Activated gamma-delta T cell treated with Interleukin-2 at 50 U/mL for 16 hours (primary cell): Measurements from ENCODE around the gene FOXS1.
A peak's percentile ranks its signal among the peaks of the same experiment; 100 is the strongest.
"Not testable (repeated sequence)": the region's sequence is repeated elsewhere in the genome, so short reads cannot be mapped to it uniquely, and the experiment has no call there.

Source experiments
- DNase-seq: peaks from one replicate; pipeline ENCODE4 v3.0.0-alpha.2; 2020

The FOXS1 gene

DNA sequence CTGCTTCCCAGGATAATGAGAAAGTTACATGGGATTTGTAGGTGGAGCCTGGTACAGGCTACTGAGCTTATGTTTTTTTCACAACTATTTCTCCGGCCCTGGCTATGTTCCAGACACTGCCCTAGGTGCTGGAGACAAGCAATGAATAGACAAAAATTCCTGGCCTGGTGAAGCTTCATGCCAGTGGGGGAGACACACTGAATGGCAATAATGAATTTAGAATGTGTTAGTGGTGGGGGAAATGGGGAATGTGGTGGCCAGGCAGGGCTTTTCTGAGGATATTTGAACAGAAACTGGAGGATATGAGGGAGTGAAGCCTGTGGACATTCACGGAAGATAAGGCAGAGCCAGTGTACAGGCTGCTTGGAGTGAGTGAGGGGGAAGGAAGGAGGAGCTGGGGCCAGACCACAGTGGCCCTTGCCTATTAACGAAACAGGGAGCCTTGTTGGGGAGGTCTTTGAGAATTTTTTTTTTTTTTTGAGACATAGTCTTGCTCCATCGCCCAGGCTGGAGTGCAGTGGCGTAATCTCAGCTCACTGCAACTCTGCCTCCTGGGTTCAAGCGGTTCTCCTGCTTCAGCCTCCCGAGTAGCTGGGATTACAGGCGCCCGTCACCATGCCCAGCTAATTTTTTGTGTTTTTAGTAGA lies 6.6 kb downstream of the FOXS1 start:
- no peak for DNase-seq

DNA sequence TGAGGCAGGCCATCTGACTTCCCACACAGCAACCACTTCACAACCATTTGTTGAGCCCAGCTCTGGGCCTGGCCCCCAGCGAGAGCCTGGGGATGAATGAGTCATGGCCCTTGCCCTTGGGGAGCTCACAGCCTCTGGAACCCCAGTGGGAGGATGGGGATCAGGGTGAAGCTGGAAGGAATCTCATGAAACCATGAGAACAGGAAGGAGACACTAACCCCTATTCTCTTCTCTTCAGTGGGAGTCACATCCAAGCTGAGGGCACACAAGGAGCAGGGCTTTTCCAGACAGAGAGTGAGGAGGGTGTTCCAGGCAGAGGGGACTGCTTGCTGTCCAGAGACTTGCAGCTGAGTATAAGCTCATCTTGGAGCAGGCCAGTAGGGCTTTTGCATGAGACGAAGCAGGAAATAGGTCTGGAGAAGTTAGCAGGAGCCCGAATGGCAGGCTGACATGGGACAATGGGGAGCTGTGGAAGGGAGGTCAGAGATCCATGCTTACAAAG lies 7.5 kb downstream of the FOXS1 start:
- no peak for DNase-seq

DNA sequence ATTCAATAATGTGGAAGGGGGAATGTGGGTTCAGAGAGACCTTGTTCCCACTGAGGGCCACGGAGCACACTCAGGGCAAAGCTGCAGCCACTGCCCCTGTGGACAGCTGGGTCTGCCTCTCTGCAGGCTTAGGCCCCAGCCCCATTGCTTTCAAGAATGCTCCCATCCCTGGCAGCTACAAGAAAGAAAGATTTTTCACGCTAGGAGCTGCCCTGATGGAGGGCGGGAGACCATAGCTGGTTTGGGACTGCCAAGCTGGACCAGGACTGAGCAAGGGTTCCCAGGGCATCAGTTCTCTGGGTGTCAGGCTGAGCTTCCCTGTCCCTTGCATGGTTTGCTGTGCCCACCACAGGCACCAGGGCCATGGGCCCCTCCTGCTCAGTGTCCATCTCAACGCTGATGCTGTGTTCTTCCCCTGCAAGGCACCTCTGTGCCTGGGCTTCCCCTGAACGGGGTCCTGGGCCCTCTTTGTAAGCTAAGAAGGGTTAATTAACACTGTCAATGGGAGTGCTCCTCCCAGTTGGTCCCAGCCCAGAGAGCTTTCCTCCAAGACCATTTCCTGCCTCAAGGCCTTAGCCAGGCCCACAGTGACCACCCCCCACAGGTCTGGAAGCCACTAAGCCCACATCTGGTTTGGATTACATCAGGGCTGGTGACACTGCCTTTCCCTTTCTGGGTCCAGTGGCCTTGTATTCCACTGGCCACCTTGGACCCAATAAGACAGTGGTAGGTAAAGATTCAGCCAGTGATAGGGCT lies 8.4 kb downstream of the FOXS1 start:
- no peak for DNase-seq

DNA sequence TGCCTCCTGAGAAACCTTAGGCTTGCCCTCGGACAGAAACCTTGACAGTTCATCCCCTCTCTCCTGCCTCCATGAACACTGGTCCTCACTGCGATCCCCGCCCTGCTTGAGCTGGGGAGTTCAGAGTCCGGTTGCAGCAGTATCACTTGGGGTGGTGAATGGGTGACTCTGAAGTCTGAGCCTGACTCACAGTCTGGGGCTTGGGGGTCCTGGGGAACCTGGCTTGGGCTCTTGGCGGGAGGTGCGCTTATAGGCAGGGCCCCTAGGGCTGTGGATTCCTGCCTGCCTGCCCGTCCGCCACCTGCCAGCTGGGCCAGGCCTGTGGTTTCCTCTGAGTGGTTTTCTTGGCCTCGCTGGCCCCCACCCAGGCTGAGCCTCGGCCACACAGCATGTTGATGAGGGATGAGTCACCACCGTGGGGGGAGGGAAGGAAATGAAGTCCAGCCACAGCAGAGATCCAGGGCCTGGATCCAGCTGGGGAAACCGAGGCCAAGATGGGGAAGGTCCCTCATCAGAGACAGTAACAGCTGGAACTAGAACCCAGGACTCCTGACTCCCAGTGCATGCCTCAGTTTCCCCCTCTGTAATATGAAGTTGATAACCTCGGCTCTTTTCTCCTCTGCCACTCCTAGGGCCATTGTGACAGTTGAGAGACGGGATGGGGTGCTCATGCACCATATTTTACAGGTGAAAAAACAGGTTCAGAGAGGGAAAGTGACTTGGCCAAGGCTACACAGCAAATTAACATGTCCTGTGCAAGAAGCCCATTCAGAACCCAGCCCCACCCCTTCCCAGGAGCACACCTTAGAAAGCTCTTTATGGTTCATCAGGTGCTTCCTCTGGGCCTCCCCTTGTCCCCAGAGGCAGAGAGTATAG lies 9.2 kb downstream of the FOXS1 start:
- peak; percentile 23 for DNase-seq

GRCh38 chr20:31835554-31835953 lies 9.8 kb downstream of the FOXS1 start:
- DNase-seq: no peak

GRCh38 chr20:31833931-31834521 lies 11.4 kb downstream of the FOXS1 start:
- no peak for DNase-seq

- peak; percentile 60 for DNase-seq
These were observed 12.1 kb downstream of the FOXS1 start for GRCh38 chr20:31833130-31833930.

- DNase-seq: no peak
These were observed 13.6 kb downstream of the FOXS1 start for GRCh38 chr20:31831771-31832306.

GRCh38 chr20:31831211-31831610 lies 14.2 kb downstream of the FOXS1 start:
- DNase-seq: no peak

DNA sequence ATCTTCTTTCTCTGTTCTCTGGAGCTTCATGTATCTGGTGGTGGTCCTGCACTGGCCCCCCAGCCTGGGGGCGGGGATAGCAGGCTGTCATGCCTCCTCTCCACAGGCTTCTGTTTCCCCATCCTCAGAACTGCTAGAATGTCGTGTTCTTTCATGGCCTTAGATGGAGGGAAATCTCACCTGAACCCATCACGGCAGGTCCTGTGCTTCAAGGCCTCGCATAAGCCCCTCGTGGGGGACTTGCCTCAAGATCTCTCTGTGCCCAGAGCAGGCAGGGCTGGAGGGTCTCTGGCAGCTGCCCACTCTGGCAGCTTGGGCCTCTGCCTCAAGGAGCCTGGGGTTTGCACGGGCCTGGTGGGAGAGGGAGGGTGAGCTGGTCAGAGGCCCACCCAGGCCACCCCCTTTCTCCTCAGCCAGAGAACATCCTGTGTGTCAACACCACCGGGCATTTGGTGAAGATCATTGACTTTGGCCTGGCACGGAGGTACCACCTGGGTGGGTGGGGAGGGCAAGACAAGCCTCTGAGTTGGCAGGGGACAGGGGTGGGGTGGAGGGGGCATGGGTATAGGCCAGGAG lies 14.9 kb downstream of the FOXS1 start:
- no peak for DNase-seq

DNA sequence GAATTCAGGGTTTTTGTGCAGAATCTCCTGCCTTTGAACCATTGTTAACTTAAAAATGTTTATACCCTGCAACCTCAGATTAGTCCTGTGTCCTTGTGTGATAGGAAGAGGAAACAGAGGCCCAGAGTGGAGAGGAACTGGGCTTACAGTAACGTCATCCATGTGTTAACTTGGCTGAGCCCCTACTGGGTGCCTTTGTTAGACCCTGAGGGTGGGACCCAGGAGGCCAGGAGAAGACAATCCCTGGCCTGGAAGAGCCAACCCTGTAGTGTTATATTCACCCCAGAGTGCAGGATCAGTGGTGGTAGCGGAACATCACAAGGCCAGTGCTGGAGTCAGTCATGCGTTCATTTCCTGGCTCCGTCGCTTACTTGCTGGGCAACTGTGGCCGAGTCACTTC lies 15.7 kb downstream of the FOXS1 start:
- DNase-seq: no peak

DNA sequence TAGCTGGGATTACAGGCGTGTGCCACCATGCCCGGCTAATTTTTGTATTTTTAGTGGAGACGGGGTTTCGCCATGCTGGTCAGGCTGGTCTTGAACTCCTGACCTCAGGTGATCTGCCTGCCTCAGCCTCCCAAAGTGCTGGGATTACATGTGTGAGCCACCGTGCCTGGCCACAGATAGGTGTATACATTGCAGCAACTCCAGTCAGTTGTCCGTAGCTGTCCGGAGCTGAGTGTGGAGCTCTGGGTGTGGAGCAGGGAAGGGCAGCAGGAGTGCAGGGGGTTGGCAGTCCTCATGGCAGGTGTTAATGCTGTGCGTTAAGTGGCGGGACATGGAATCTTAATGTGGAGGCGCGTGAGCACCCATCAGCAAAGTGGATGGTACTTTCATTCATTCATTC lies 17.4 kb downstream of the FOXS1 start:
- DNase-seq: not testable (repeated sequence)

DNA sequence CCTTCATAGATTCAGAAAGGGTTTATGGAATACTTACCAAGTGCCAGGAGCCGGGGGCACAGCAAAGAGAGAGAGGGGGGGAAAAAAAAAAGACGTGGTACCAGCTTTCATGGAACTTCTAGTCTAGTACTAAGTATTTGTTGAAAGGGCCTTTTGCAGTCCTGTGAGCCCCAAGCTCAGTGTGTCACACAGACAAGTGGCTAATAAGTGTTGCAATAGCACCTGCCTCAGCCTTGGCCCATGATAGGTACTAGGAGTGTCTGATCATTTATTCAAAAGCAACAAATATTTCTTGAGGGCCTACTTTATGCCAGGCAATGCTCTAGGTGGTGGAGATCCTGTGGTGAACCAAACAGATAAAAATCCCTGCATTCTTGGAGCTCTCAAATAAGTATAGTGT lies 18.3 kb downstream of the FOXS1 start:
- no peak for DNase-seq

DNA sequence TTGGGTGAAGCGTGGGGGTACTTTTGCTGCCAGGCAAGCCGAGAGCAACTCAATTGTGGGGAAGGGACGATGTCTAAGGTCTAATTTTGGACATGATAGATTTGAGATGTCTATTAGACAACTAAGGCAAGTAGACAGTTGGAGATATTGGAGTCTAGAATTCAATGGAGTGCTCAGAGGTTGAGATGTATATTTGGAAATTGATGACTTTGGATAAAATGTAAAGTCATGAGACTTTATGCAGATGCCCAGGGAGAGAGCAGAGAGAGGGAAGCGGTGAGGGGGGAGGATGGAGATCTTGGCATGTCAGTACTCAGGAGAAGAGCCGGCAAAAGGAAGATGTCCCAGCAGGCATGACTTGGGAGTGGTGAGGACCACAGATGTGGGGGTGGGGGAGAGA lies 19.3 kb downstream of the FOXS1 start:
- DNase-seq: no peak

DNA sequence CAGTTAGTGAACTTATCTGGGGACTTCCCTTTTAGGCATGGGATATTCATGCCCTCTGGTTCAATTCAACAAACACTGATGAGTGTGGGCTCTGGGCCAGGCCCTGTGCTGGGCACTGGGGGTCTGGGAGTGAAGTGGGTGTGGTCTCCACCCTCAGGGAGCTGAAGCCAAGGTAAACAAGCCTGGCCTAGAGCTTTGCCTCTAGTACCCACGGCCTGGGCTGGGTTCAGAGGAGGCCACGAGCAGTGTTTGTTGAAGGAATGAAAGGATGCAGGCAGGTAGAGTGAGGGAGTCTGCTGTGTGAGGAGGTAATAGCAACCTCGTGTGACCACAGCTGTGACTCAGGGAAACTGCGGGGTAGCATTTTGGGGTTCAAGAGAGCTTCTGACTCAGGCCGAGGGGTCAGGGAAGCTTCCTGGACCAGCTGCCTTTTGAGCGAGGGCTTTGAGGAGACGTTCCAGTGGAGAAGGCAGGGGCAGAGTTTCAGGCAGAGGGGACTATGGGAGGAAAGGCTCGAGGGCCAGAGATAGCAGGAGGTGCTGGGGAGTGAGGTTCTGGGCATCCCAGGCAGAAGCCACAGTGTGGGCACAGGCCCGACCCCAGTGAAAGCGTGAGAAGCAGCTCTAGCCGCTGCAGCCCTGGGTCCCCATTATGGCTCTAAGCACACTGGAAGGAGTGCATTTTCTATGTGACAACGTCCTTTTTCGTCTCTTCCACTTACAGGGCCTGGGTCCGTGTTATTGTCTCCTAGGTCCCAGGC lies 20.7 kb downstream of the FOXS1 start:
- no peak for DNase-seq

- no peak for DNase-seq
These were observed 21.3 kb downstream of the FOXS1 start for GRCh38 chr20:31824125-31824485.

- no peak for DNase-seq
These were observed 21.9 kb downstream of the FOXS1 start for GRCh38 chr20:31823360-31824124.

DNA sequence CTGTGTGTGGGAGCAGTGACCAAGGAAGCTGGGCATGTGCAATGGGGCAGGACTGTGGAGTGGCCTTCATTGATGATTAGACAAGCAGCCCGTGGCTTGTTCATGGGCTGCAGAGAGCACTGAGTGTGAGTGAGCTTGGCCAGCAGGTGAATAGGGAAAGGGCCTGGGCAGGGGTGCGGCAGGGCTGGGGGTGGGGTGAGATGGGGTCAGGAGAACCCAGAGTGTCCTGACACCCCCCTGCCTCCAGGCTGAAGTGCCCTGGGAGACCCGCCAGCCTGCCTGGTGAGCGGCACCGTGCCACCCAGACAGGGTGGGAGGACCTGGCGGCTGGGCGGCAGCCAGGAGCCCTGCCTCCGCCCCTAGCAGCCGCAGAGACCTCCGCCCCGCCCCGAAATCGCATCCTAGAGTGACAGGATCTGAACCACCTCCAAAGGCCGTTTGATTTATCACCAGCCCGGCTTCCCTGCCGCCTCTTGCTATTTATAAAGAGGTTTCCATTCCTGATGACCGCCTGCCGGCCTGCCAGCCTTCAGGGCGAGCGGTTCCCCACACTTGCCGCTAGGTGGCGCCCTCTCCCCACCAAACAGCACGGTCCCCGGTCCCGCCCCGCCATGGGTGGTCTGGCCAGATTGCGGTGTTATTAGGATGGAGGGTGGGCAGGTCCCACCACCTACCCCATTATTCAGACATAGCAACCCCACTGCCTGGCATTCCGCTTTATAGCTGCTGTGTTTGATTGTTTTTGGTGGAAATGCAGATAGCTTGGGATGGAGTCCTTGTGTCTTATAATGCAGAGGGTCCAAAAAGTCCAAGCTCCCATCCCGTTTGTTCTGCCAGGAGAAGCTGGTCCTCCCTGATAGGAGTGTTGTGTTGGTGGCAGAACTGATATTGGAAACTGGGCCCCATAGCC lies 22.7 kb downstream of the FOXS1 start:
- DNase-seq: peak; percentile 79

DNA sequence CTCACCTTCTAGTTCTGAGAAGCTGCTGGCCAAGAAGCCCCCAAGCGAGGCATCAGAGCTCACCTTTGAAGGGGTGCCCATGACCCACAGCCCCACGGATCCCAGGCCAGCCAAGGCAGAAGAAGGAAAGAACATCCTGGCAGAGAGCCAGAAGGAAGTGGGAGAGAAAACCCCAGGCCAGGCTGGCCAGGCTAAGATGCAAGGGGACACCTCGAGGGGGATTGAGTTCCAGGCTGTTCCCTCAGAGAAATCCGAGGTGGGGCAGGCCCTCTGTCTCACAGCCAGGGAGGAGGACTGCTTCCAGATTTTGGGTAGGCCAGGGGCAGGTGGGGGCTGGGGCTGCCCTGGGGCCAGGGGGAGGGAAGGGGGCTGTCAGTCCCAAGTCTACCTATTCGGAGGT lies 24.0 kb downstream of the FOXS1 start:
- DNase-seq: no peak
